IPS-15b (cell line): Measurements from ENCODE around the gene USF1.

Experiments
- H3K27me3 ChIP-seq: one replicate; pipeline ENCODE4 v1.6.1; 2013; ENCODE audit warnings: low read length; ENCODE audit not compliant: control insufficient read depth, insufficient read depth
- H3K36me3 ChIP-seq: one replicate; pipeline ENCODE4 v1.6.1; 2013; ENCODE audit warnings: low read length; ENCODE audit not compliant: control insufficient read depth, insufficient read depth
- H3K4me1 ChIP-seq: one replicate; pipeline ENCODE4 v1.6.1; 2013; ENCODE audit warnings: mild to moderate bottlenecking, low read length; ENCODE audit not compliant: control insufficient read depth, insufficient read depth
- H3K4me3 ChIP-seq: one replicate; pipeline ENCODE4 v1.5.1; 2013; ENCODE audit warnings: low read depth, low read length
- H3K9ac ChIP-seq: one replicate; pipeline ENCODE4 v1.6.1; 2013; ENCODE audit warnings: low read depth, mild to moderate bottlenecking, low read length
- H3K9me3 ChIP-seq: one replicate; pipeline ENCODE4 v1.6.1; 2013; ENCODE audit warnings: mild to moderate bottlenecking, low read length; ENCODE audit not compliant: control insufficient read depth, insufficient read depth

USF1 gene

DNA sequence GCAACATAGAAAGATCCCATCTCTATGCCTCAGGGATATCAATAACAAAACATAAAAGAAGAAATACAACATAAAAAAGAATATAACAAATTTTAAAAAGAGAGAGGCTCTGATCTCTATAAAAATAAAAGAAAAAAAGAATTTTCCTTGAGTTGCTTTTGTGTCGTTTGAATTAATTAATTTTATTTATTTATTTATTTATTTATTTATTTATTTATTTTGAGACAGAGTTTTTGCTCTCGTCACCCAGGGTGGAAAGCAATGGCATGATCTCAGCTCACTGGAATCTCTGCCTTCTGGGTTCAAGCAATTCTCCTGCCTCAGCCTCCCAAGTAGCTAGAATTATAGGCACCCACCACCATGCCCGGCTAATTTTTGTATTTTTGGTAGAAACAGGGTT lies 33.4 kb downstream of the USF1 start:
- Histone ChIP-seq H3K4me3 (no peak overlapping the region), H3K9ac (no peak overlapping the region), H3K9me3 (no peaks in the 10 kb centered on the region), H3K36me3 (peaks cover 5% of the 10 kb centered on the region), H3K4me1 (peaks cover 20% of the 10 kb centered on the region), H3K27me3 (no peaks in the 10 kb centered on the region)

DNA sequence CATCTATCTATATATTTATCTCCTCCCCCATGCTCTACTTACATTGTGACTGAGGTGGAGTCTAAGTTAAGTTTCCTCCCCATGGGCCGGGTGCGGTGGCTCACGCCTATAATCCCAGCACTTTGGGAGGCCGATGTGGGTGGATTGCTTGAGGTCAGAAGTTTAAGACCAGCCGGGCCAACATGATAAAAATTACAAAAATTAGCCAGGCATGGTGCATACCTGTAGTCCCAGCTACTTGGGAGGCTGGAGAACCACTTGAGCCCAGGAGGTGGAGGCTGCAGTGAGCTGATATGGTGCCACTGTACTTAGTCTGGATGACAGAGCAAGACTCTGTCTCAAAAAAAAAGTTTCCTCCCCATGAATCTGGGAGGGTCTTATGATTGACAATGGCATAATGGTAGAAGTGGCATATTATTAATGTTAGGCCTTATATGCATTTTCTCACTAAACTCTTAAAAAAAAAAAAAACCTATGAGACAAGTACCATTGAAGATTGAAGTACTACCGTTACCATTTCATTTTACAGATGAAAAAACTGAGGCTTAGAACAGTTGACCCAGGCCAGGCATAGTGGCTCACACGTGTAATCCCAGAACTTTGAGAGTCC lies 36.1 kb downstream of the USF1 start:
- Histone ChIP-seq H3K9me3 (no peaks in the 10 kb centered on the region), H3K4me1 (peaks cover 13% of the 10 kb centered on the region), H3K9ac (no peak overlapping the region), H3K4me3 (no peak overlapping the region), H3K36me3 (peaks cover 5% of the 10 kb centered on the region), H3K27me3 (no peaks in the 10 kb centered on the region)

DNA sequence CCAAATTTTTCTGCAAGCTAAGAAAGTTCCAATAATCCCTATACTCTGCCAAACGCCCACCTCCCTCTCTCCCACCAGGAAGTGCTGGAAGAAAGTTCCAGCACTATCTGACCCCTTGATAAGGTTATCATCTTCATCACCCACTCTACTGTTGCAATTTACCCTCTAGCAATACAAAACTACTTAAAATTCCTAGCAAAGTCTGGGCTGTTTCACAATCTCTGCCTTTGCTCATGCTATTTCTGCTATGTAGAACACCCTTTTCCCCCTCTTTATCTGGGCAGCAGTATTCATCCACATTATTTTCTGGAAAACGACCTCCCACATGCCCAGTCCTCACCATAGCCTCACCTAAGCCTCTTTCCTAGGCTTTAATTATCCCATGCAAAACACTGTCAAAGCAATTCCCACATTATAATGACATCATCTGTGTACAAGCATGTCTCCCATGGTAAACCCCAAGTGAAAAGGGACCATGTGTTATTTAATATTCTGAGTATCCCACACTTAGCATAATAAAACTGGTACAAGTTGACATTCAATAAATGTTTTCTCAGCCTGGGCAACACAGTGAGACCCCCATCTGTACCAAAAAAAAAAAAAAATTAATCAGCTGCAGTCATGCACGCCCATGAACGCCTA lies 36.8 kb downstream of the USF1 start:
- Histone ChIP-seq H3K27me3 (no peaks in the 10 kb centered on the region), H3K9me3 (no peaks in the 10 kb centered on the region), H3K9ac (no peak overlapping the region), H3K4me3 (no peak overlapping the region), H3K36me3 (peaks cover 5% of the 10 kb centered on the region), H3K4me1 (peaks cover 8% of the 10 kb centered on the region)

DNA sequence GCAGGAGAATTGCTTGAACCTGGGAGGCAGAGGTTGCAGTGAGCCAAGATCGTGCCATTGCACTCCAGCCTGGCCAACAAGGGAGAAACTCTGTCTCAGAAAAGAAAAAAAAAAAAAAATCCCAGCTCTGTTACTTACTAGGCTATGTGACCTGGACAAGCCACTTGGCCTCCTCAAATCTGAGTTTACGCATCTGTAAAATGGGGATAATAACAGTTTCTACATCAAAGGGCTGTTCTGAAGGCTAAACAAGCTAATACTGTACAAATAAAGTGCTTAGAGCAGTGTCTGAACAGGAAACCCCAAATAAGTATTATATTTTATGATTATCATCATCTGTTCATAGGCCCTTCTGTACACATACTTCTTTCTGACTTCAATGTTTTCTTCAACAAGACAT lies 38.4 kb downstream of the USF1 start:
- Histone ChIP-seq H3K9me3 (no peaks in the 10 kb centered on the region), H3K4me1 (no peaks in the 10 kb centered on the region), H3K27me3 (no peaks in the 10 kb centered on the region), H3K36me3 (peaks cover 5% of the 10 kb centered on the region), H3K9ac (no peak overlapping the region), H3K4me3 (no peak overlapping the region)

DNA sequence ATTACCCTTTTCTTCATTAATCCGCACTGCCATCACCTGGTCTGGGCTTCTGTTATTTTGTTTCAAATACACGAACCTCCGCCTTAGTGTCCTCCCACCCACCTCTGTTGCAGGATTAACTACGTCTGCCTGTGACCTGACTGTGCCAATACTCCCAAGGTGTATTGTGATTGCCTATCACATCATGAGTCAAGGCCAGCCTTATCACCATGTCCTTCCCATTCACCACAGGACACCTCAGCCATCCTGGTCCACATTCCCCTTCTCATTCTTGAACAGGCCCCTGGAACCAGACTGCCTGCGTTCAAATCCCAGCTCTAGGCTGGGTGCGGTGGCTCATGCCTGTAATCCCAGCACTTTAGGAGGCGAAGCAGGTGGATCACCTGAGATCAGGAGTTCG lies 39.2 kb downstream of the USF1 start:
- no peaks in the 10 kb centered on the region for H3K4me1 ChIP-seq
- peaks cover 8% of the 10 kb centered on the region for H3K36me3 ChIP-seq
- no peaks in the 10 kb centered on the region for H3K27me3 ChIP-seq
- no peak overlapping the region for H3K4me3 ChIP-seq
- H3K9ac ChIP-seq = no peak overlapping the region
- H3K9me3 ChIP-seq = no peaks in the 10 kb centered on the region

DNA sequence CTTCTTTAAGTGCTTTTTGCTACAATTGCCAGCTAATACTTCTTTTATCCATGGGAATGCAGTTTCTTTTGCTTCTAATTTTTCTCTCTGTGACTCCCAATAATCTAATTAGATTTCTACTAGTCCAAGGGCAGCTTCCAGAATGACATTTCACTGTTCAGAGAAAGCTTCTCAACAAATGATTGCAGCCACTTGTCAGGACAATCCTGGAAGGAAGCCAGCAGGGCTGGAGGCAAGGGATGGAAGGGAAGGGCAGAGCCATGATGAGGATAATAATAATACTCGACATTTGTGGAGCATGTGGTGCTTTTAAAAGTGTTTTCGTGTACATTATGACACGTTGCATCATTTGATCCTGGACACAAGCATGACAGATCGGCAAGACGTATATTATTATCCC lies 44.3 kb downstream of the USF1 start:
- Histone ChIP-seq H3K4me1 (no peaks in the 10 kb centered on the region), H3K27me3 (no peaks in the 10 kb centered on the region), H3K4me3 (no peak overlapping the region), H3K9me3 (no peaks in the 10 kb centered on the region), H3K36me3 (peaks cover 43% of the 10 kb centered on the region), H3K9ac (no peak overlapping the region)

DNA sequence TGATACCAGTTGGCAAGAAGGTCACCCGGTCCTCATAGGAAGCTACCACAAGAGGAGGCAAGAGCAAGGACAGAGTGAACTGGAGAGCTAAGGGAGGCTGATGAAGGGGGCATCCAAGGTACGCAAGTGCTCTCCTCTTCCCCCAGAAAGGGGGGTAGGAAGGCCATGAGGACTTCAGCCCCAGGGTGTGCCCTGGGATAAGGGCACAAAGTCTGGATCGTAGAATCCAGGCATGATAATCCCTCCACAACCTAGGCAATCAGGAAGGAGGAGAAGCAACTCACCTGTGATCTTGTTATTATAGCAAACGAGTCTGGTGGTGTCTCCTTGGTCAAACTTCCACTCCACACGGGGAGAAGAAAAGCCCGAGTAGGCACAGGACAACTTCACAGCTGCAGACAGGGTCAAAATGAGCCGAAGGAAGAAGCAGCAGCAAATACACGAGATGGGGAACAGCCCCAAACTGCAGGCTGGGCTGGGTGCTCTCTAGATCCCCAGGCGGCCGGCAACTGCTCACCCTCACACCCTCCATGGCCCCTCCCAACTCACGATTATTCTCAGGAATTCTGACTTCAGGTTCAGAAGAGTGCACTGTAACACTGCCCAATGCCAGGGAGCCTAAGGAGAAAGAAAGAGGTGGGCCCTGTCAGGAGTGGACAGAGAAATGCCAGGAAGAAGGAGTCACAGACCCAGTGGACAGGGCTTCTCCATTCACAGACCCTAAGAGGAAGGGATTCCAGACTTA lies 44.9 kb downstream of the USF1 start:
- no peak overlapping the region for H3K9ac ChIP-seq
- peaks cover 43% of the 10 kb centered on the region for H3K36me3 ChIP-seq
- H3K9me3 ChIP-seq = no peaks in the 10 kb centered on the region
- no peaks in the 10 kb centered on the region for H3K4me1 ChIP-seq
- H3K27me3 ChIP-seq = no peaks in the 10 kb centered on the region
- H3K4me3 ChIP-seq = no peak overlapping the region

DNA sequence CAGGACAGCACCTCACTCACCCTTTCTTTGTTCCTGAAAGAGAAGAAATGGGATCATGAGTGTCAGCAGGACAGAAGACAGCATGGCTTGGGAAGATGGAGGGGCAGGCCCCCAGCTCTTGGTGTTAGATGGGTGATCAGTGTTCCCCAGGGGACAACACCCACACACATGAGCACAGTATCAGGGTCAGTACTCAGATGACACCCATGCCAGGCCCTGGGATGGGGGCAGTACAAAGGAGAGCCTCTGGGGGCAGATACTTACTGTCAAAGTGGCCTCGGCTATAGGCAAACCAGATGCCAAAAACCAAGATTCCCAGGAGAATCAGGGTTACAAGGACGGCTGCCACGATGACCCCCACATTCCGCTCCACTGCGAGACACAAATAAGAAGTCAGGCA lies 46.4 kb downstream of the USF1 start:
- H3K9ac ChIP-seq = no peak overlapping the region
- peaks cover 43% of the 10 kb centered on the region for H3K36me3 ChIP-seq
- no peaks in the 10 kb centered on the region for H3K9me3 ChIP-seq
- no peaks in the 10 kb centered on the region for H3K4me1 ChIP-seq
- no peaks in the 10 kb centered on the region for H3K27me3 ChIP-seq
- H3K4me3 ChIP-seq = no peak overlapping the region

DNA sequence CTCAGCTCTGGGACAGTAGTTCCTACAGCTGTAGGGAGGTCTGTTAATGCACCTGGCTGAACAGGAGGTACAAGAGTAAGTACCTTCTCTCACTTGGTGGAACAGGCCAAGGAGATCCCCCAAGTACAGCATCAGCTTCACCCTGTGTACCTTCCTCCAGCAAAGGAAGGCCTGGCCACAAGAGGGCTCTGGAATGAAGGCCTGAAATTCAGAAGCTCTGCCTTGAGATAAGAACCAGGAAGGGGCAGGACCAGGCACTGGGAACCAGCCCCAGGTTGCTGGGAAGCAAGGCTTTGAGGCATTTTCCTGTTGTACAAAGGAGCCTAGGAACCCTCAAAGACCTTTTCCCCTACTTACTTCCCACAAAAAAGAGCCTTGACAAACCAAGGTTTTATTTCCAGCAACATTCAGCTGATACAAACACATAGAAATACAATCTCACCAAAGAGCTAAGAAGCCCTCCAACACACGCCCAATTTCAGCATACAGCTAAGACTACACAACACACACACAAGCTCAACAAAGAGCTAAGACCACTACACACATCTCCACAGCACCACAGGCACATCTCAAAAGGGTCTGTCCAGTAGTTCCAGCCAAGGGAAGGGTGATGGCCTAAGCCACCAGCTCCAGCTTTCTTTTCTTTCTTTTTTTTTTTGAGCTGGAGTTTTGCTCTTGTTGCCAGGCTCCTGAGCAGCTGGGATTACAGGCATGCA lies 48.3 kb downstream of the USF1 start:
- Histone ChIP-seq H3K9me3 (no peaks in the 10 kb centered on the region), H3K4me3 (no peak overlapping the region), H3K9ac (no peak overlapping the region), H3K4me1 (no peaks in the 10 kb centered on the region), H3K27me3 (no peaks in the 10 kb centered on the region), H3K36me3 (peaks cover 43% of the 10 kb centered on the region)

DNA sequence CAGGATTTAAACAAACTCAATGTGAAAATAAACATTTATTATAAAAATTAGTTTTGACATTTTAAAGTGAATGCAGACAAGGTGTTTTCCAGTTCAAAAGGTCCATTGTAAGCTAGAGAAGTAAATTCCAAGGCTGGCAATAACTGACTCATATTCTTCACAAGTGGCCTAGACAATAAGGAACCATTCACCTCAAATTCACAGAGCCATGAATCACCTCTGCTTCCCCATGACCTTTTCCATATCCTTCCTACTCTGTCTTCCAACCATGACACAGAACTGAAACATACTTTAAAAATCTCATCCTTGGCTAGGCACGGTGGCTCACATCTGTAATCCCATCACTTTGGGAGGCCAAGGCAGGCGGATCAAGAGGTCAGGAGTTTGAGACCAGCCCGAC lies 49.6 kb downstream of the USF1 start:
- Histone ChIP-seq H3K36me3 (peaks cover 36% of the 10 kb centered on the region), H3K4me1 (no peaks in the 10 kb centered on the region), H3K4me3 (no peak overlapping the region), H3K9ac (no peak overlapping the region), H3K27me3 (no peaks in the 10 kb centered on the region), H3K9me3 (no peaks in the 10 kb centered on the region)

DNA sequence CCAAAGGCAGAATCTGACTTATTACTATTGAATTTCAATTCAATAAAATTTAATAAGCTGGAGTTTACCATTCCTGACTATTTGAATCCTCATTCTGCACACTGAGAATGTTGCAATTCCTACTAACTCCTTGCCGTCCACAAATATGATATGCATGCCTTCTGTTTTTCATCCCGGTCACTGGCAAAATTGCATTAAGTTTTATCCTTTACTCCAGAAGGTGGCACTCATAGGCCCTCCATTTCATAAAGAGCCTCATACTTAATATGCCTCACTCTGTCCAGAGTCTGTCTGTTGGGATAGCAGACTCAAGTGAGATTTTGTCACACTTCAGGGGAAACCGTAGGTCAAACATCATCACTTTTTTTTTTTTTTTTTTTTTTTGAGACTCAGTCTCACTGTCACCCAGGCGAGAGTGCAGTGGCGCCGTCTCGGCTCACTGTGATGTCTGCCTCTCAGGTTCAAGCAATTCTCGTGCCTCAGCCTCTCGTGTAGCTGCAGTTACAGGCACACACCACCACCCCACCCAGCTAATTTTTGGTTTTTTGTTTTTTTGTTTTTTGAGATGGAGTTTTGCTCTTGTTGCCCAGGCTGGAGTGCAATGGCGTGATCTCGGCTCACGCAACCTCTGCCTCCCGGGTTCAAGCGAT lies 52.1 kb downstream of the USF1 start:
- Histone ChIP-seq H3K36me3 (peaks cover 11% of the 10 kb centered on the region), H3K9ac (no peak overlapping the region), H3K4me1 (peaks cover 4% of the 10 kb centered on the region), H3K9me3 (no peaks in the 10 kb centered on the region), H3K4me3 (no peak overlapping the region), H3K27me3 (no peaks in the 10 kb centered on the region)
